IMR-90 (cell line): ENCODE results near the gene ZNF467. TPM values are rescaled to one million over a fixed set of nuclear protein-coding genes. Genes with fewer than 3 reads are reported as not detected.

Experiments used
- ATAC-seq: fragments of 200-7000 bp; cut with Tn5 transposase; 2 replicates; pipeline ENCODE4 v1.9.1; 2020; ENCODE audit warnings: low read depth, mild to moderate bottlenecking, moderate library complexity
- BruUV-seq: library from RNA; stranded (reverse); fragments of 400-500 nt; replicated peaks from 2 replicates; lab custom pipeline; 2021; lab: Mats Ljungman, UMichigan
- CTCF ChIA-PET: fragments of 300-600 bp; formaldehyde crosslinking; extraction: SDS; loops from one replicate; lab custom pipeline; 2021; ENCODE audit warnings: antibody characterized with exemption; lab: Yijun Ruan, JAX
- POLR2A ChIA-PET: fragments of 300-600 bp; sonication (Branson Sonifier 250); formaldehyde crosslinking; loops from one replicate; lab custom pipeline; 2022; ENCODE audit warnings: antibody characterized with exemption; ENCODE audit not compliant: unreplicated experiment; lab: Charles Lee
- DNase-seq: peaks from one replicate; pipeline ENCODE4 v3.0.0; 2013
- H2AFZ ChIP-seq: replicated peaks from 2 replicates; pipeline ENCODE3; 2013; ENCODE audit warnings: low read length, mild to moderate bottlenecking; ENCODE audit not compliant: poor library complexity
- H2AK5ac ChIP-seq: 2 replicates; pipeline ENCODE4 v1.6.1; 2013; ENCODE audit warnings: low read depth, low read length, inconsistent platforms
- H2AK9ac ChIP-seq: replicated peaks from 2 replicates; pipeline ENCODE3; 2013; ENCODE audit warnings: mild to moderate bottlenecking, low read depth, low read length, moderate library complexity; ENCODE audit not compliant: poor library complexity
- H2BK120ac ChIP-seq: 2 replicates; pipeline ENCODE4 v1.6.1; 2013; ENCODE audit warnings: low read depth, low read length, inconsistent platforms
- H2BK15ac ChIP-seq: 3 replicates; pipeline ENCODE4 v1.6.1; 2013; ENCODE audit warnings: low read depth, low read length, inconsistent platforms
- H2BK20ac ChIP-seq: 2 replicates; pipeline ENCODE4 v1.6.1; 2013; ENCODE audit warnings: low read depth, mild to moderate bottlenecking, inconsistent platforms, low read length, moderate library complexity
- H2BK5ac ChIP-seq: 2 replicates; pipeline ENCODE4 v1.6.1; 2013; ENCODE audit warnings: mild to moderate bottlenecking, low read depth, low read length, inconsistent platforms; ENCODE audit not compliant: poor library complexity, severe bottlenecking
- H3K14ac ChIP-seq: replicated peaks from 2 replicates; pipeline ENCODE4 v1.6.1; 2013; ENCODE audit warnings: low read depth, low read length, inconsistent platforms
- H3K18ac ChIP-seq: 2 replicates; pipeline ENCODE4 v1.6.1; 2013; ENCODE audit warnings: low read depth, low read length, control low read depth
- H3K23ac ChIP-seq: 2 replicates; pipeline ENCODE4 v1.6.1; 2013; ENCODE audit warnings: low read depth, low read length, inconsistent platforms
- H3K27ac ChIP-seq: 2 replicates; pipeline ENCODE4 v1.5.1; 2013; ENCODE audit warnings: mild to moderate bottlenecking, control low read depth, low read length; ENCODE audit not compliant: insufficient read depth
- H3K27me3 ChIP-seq: 2 replicates; pipeline ENCODE4 v1.6.1; 2013; ENCODE audit warnings: low read length; ENCODE audit not compliant: control insufficient read depth, insufficient read depth
- H3K36me3 ChIP-seq: 2 replicates; pipeline ENCODE4 v1.6.1; 2013; ENCODE audit warnings: low read length, mixed read lengths; ENCODE audit not compliant: control insufficient read depth, insufficient read depth
- H3K4ac ChIP-seq: 2 replicates; pipeline ENCODE4 v1.6.1; 2013; ENCODE audit warnings: low read depth, low read length, inconsistent platforms
- H3K4me1 ChIP-seq: 2 replicates; pipeline ENCODE4 v1.6.1; 2013; ENCODE audit warnings: low read length, mixed read lengths; ENCODE audit not compliant: control insufficient read depth, insufficient read depth
- H3K4me2 ChIP-seq: 2 replicates; pipeline ENCODE4 v1.6.1; 2013; ENCODE audit warnings: low read depth, mild to moderate bottlenecking, control low read depth, low read length, moderate library complexity
- H3K4me3 ChIP-seq: 2 replicates; pipeline ENCODE4 v1.5.1; 2013; ENCODE audit warnings: low read depth, mild to moderate bottlenecking, control low read depth, low read length, moderate library complexity; ENCODE audit not compliant: insufficient read depth
- H3K56ac ChIP-seq: 2 replicates; pipeline ENCODE4 v1.6.1; 2013; ENCODE audit warnings: low read length, inconsistent platforms; ENCODE audit not compliant: insufficient read depth; ENCODE audit errors: extremely low read depth
- H3K79me1 ChIP-seq, 2 experiments: 2 replicates each; pipeline ENCODE4 v1.6.1; 2013; ENCODE audit warnings: low read length in 2 of 2, inconsistent platforms in 1 of 2, low read depth in 1 of 2
- H3K9ac ChIP-seq: 2 replicates; pipeline ENCODE4 v1.6.1; 2013; ENCODE audit warnings: low read depth, low read length, control low read depth
- H3K9me1 ChIP-seq: 2 replicates; pipeline ENCODE4 v1.6.1; 2013; ENCODE audit warnings: low read length, inconsistent platforms; ENCODE audit not compliant: insufficient read depth
- H3K9me3 ChIP-seq: 2 replicates; pipeline ENCODE4 v1.6.1; 2013; ENCODE audit warnings: low read length; ENCODE audit not compliant: control insufficient read depth, insufficient read depth
- H4K20me1 ChIP-seq: 2 replicates; pipeline ENCODE4 v1.6.1; 2013; ENCODE audit warnings: low read length, inconsistent platforms; ENCODE audit not compliant: insufficient read depth
- H4K5ac ChIP-seq: 2 replicates; pipeline ENCODE4 v1.6.1; 2013; ENCODE audit warnings: mild to moderate bottlenecking, low read depth, low read length, control low read depth
- H4K8ac ChIP-seq, 2 experiments: 2 replicates each; pipeline ENCODE4 v1.6.1; 2013; ENCODE audit warnings: low read depth in 2 of 2, low read length in 2 of 2, control low read depth in 1 of 2, inconsistent platforms in 1 of 2
- H4K91ac ChIP-seq: 2 replicates; pipeline ENCODE4 v1.6.1; 2013; ENCODE audit warnings: low read depth, low read length, inconsistent platforms; ENCODE audit not compliant: insufficient read depth
- BHLHE40 ChIP-seq: fragments of 150-350 bp; IDR thresholded peaks from 2 replicates; pipeline ENCODE4 v1.6.1; 2016; ENCODE audit warnings: mild to moderate bottlenecking, low read depth, low read length
- CHD1 ChIP-seq: IDR thresholded peaks from 2 replicates; pipeline ENCODE4 v1.6.1; 2012; ENCODE audit warnings: low read depth, low read length, improper control_type of control experiment
- CTCF ChIP-seq: conservative IDR thresholded peaks from 2 replicates; pipeline ENCODE4 v1.5.1; 2012; ENCODE audit warnings: mild to moderate bottlenecking, low read depth, low read length, improper control_type of control experiment
- ELK1 ChIP-seq: fragments of 150-350 bp; IDR thresholded peaks from 2 replicates; pipeline ENCODE4 v1.6.1; 2016; ENCODE audit warnings: low read depth, mild to moderate bottlenecking, low read length, moderate library complexity, borderline replicate concordance
- MAZ ChIP-seq: IDR thresholded peaks from 2 replicates; pipeline ENCODE4 v1.6.1; 2012; ENCODE audit warnings: low read depth, mild to moderate bottlenecking, low read length, improper control_type of control experiment, moderate library complexity, borderline replicate concordance
- NFE2L2 ChIP-seq: fragments of 150-350 bp; IDR thresholded peaks from 2 replicates; pipeline ENCODE4 v1.6.1; 2016; ENCODE audit warnings: low read depth, mild to moderate bottlenecking, low read length
- RAD21 ChIP-seq: IDR thresholded peaks from 2 replicates; pipeline ENCODE4 v1.6.1; 2012; ENCODE audit warnings: low read length, improper control_type of control experiment
- RCOR1 ChIP-seq: IDR thresholded peaks from 2 replicates; pipeline ENCODE4 v1.6.1; 2012; ENCODE audit warnings: mild to moderate bottlenecking, low read length, improper control_type of control experiment; ENCODE audit not compliant: insufficient replicate concordance
- RFX5 ChIP-seq: IDR thresholded peaks from 2 replicates; pipeline ENCODE4 v1.8.0; 2012; ENCODE audit warnings: low read depth, mild to moderate bottlenecking, low read length, moderate library complexity
- SMC3 ChIP-seq: fragments of 150-350 bp; IDR thresholded peaks from 2 replicates; pipeline ENCODE4 v1.6.1; 2016; ENCODE audit warnings: low read depth, mild to moderate bottlenecking, antibody characterized with exemption, low read length, moderate library complexity
- WGBS, 2 experiments: methylation state at CpG; one replicate each; pipeline versions ENCODE4 v1.1.5 to v1.1.7; 2013; ENCODE audit warnings: missing lambda C conversion rate in 2 of 2; ENCODE audit not compliant: insufficient read length in 1 of 2; ENCODE audit errors: extremely low coverage in 2 of 2; 5-methylcytosine and 5-hydroxymethylcytosine counted together
- dilution Hi-C: fragments of 300-500 bp; cut with HindIII; formaldehyde crosslinking; loops from one replicate; pipeline ENCODE4 v1.14.3; 2018; ENCODE audit warnings: low sequenced_read_pairs; ENCODE audit not compliant: unreplicated experiment
- in situ Hi-C: fragments of 300-500 bp; cut with MboI; formaldehyde crosslinking; loops from 3 replicates; pipeline ENCODE4 v1.14.3; 2019; ENCODE audit warnings: low sequenced_read_pairs, inconsistent platforms, mixed read lengths
- intact Hi-C: fragments of 100-400 bp; cut with micrococcal nuclease; formaldehyde crosslinking; loops from 2 replicates; pipeline ENCODE4 v1.10.0; 2022
- polyA plus RNA-seq, 3 experiments: library from polyadenylated mRNA; depleted of rRNA; stranded (reverse); fragments of >200 nt; gene quantifications; 2 replicates each; pipeline ENCODE4 v1.2.3, GENCODE V29; 2012; ENCODE audit warnings: low replicate concordance in 1 of 3
- total RNA-seq: library from RNA; depleted of rRNA; stranded (reverse); fragments of >200 nt; gene quantifications from 2 replicates; pipeline ENCODE4 v1.2.3, GENCODE V29; 2012

ZNF467 gene
- total and polyA plus RNA-seq, 2 of the 4 experiments (the other 2 are of a cell fraction): 0.67 TPM; not detected in 1

GRCh38 chr7:149763563-149764240 is 9.7 kb downstream of the ZNF467 start:
- Histone ChIP-seq H3K9ac (no peak overlapping the region), H4K8ac (no peak overlapping the region), H4K5ac (no peak overlapping the region), H3K79me1 (no peaks in the 10 kb centered on the region), H3K18ac (no peak overlapping the region), H3K4ac (no peak overlapping the region), H3K36me3 (no peaks in the 10 kb centered on the region), H3K56ac (no peak overlapping the region), H3K23ac (no peak overlapping the region), H3K4me1 (no peaks in the 10 kb centered on the region), H2AK5ac (no peak overlapping the region), H3K4me3 (no peak overlapping the region), H3K9me1 (no peaks in the 10 kb centered on the region), H3K27ac (no peak overlapping the region), H2BK120ac (no peak overlapping the region), H4K91ac (no peak overlapping the region), H3K14ac (no peak overlapping the region), H4K20me1 (no peaks in the 10 kb centered on the region), H2AK9ac (no peak overlapping the region), H2BK20ac (no peak overlapping the region), H3K9me3 (no peaks in the 10 kb centered on the region; the same call in 1 of the 2 replicates), H3K4me2 (no peak overlapping the region), H2BK5ac (no peak overlapping the region), H3K27me3 (peaks cover 23% of the 10 kb centered on the region), H2AFZ (no peak overlapping the region), H2BK15ac (no peak overlapping the region)
- dilution Hi-C loops: no loop called here
- intact Hi-C loops: no loop called here
- TF ChIP-seq RFX5 (no peak), RCOR1 (no peak), NFE2L2 (no peak), RAD21 (no peak), CTCF (no peak), MAZ (no peak), CHD1 (no peak), SMC3 (no peak), ELK1 (no peak), BHLHE40 (no peak)
- in situ Hi-C loops: no loop called here
- BruUV-seq: no TSS peak
- 81% methylated on average over 4 of the region's 22 CpGs; no CpG with 5 or more reads in 1 of the 2 experiments for WGBS, 2 experiments
- ATAC-seq (no peak), DNase-seq (no peak)
- POLR2A ChIA-PET: no interaction called here
- CTCF ChIA-PET: no interaction called here
